NB4 (cell line): Measurements from ENCODE around the gene SLC13A2.

Experiments
- MYC ChIP-seq: IDR thresholded peaks from 2 replicates; pipeline ENCODE4 v1.6.1; 2011; ENCODE audit warnings: low read depth, low read length
- POLR2A ChIP-seq: IDR thresholded peaks from 2 replicates; pipeline ENCODE4 v1.6.1; 2011; ENCODE audit warnings: mild to moderate bottlenecking; ENCODE audit not compliant: insufficient read length; ENCODE audit errors: extremely low read depth
- TF ChIP-seq, protein P1 (sequence below): IDR thresholded peaks from one replicate; pipeline ENCODE4 v1.5.1; 2012; ENCODE audit warnings: low read depth, low read length
- TF ChIP-seq, protein P2 (sequence below): IDR thresholded peaks from 2 replicates; pipeline ENCODE4 v1.6.1; 2011; ENCODE audit warnings: low read depth, low read length

DNA sequence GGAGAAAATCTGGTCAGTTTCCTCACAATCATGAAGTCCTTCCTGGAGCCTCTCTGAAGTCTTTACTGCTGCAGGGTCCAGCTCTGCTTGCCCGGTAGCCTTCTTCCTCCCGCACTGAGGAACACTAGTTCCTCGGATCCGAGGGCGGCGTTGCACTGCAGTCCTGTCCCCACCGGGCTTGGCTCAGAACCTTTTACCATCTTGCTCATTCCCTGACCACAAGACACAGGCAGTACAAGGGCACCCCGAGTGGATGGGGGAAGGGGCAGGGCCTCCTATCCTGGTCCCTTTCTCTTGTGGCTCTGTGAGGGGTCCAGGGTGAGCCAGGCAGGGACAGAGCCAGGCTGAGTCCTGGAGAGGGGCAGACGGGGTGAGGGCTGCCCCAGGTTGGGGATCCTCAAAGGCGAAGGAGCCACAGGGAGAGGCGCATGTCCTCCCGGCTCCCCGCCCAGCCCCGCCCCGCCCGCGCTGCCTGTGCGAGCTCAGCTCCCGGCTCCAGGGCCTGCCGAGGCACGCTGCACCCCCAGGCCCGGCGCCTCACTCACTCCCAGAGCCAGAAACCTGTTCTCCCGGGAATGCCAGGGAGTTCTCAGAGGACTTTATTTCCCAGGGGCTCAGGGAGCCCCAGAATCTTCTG lies 34.2 kb downstream of the SLC13A2 start:
- TF ChIP-seq, protein P1, sequence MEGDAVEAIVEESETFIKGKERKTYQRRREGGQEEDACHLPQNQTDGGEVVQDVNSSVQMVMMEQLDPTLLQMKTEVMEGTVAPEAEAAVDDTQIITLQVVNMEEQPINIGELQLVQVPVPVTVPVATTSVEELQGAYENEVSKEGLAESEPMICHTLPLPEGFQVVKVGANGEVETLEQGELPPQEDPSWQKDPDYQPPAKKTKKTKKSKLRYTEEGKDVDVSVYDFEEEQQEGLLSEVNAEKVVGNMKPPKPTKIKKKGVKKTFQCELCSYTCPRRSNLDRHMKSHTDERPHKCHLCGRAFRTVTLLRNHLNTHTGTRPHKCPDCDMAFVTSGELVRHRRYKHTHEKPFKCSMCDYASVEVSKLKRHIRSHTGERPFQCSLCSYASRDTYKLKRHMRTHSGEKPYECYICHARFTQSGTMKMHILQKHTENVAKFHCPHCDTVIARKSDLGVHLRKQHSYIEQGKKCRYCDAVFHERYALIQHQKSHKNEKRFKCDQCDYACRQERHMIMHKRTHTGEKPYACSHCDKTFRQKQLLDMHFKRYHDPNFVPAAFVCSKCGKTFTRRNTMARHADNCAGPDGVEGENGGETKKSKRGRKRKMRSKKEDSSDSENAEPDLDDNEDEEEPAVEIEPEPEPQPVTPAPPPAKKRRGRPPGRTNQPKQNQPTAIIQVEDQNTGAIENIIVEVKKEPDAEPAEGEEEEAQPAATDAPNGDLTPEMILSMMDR = no peak
- TF ChIP-seq POLR2A = no peak
- TF ChIP-seq, protein P2, sequence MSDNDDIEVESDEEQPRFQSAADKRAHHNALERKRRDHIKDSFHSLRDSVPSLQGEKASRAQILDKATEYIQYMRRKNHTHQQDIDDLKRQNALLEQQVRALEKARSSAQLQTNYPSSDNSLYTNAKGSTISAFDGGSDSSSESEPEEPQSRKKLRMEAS = no peak
- TF ChIP-seq MYC = no peak
